NT2/D1 (cell line): ENCODE results near the gene CHN1.
A peak's percentile ranks its signal among the peaks of the same experiment; 100 is the strongest.

ENCODE experiments used
- DNase-seq: peaks from one replicate; pipeline ENCODE4 v3.0.0-alpha.2; 2011; ENCODE audit warnings: low read depth, low spot score
- H3K27me3 ChIP-seq: 2 replicates; pipeline ENCODE4 v1.6.0; 2011; ENCODE audit warnings: mild to moderate bottlenecking; ENCODE audit not compliant: insufficient read length, insufficient read depth
- H3K36me3 ChIP-seq: 2 replicates; pipeline ENCODE4 v1.6.1; 2011; ENCODE audit warnings: mild to moderate bottlenecking, low read length, mixed read lengths; ENCODE audit not compliant: insufficient read depth, insufficient read length
- H3K4me1 ChIP-seq: 2 replicates; pipeline ENCODE4 v1.5.1; 2011; ENCODE audit not compliant: insufficient read depth, insufficient read length
- H3K4me3 ChIP-seq: 2 replicates; pipeline ENCODE4 v1.5.1; 2011; ENCODE audit warnings: low read depth; ENCODE audit not compliant: insufficient read length
- H3K9ac ChIP-seq: 2 replicates; pipeline ENCODE4 v1.6.0; 2011; ENCODE audit warnings: low read depth; ENCODE audit not compliant: insufficient read length
- H3K9me3 ChIP-seq: 2 replicates; pipeline ENCODE4 v1.5.1; 2011; ENCODE audit warnings: mild to moderate bottlenecking, low read length; ENCODE audit not compliant: insufficient read depth
- SUZ12 ChIP-seq: IDR thresholded peaks from 2 replicates; pipeline ENCODE4 v1.6.1; 2011; ENCODE audit not compliant: insufficient read length, insufficient read depth; ENCODE audit errors: extremely low read depth
- YY1 ChIP-seq: IDR thresholded peaks from 2 replicates; pipeline ENCODE4 v1.6.1; 2011; ENCODE audit not compliant: insufficient read length, insufficient read depth
- ZNF274 ChIP-seq: IDR thresholded peaks from 2 replicates; pipeline ENCODE4 v1.6.1; 2011; ENCODE audit warnings: mild to moderate bottlenecking, low read depth, low read length

Gene CHN1

GRCh38 chr2:174750923-174751441 lies 254.2 kb downstream of the CHN1 start:
- Histone ChIP-seq H3K9me3 (no peaks in the 10 kb centered on the region; the same call in 1 of the 2 replicates), H3K9ac (no peak overlapping the region), H3K4me1 (peaks cover 2% of the 10 kb centered on the region), H3K36me3 (no peaks in the 10 kb centered on the region), H3K27me3 (no peaks in the 10 kb centered on the region), H3K4me3 (no peak overlapping the region)
- TF ChIP-seq SUZ12 (no peak), ZNF274 (no peak), YY1 (no peak)
- DNase-seq: no peak

- Histone ChIP-seq H3K27me3 (no peaks in the 10 kb centered on the region), H3K9ac (no peak overlapping the region), H3K4me1 (peaks cover 2% of the 10 kb centered on the region), H3K9me3 (no peaks in the 10 kb centered on the region; the same call in 1 of the 2 replicates), H3K36me3 (no peaks in the 10 kb centered on the region), H3K4me3 (no peak overlapping the region)
- no peak for DNase-seq
- TF ChIP-seq YY1 (no peak), ZNF274 (no peak), SUZ12 (no peak)
These were observed 255.4 kb downstream of the CHN1 start for GRCh38 chr2:174749793-174750192.

GRCh38 chr2:174748948-174749347 lies 256.2 kb downstream of the CHN1 start:
- DNase-seq: peak; percentile 85

More at GRCh38 chr2:174748948-174749347, 256.2 kb downstream of the CHN1 start:
- no peak overlapping the region for H3K4me3 ChIP-seq
- H3K27me3 ChIP-seq: no peaks in the 10 kb centered on the region
- peaks cover 2% of the 10 kb centered on the region for H3K4me1 ChIP-seq
- H3K9me3 ChIP-seq: no peaks in the 10 kb centered on the region; the same call in 1 of the 2 replicates
- no peak overlapping the region for H3K9ac ChIP-seq
- TF ChIP-seq SUZ12: no peak
- no peaks in the 10 kb centered on the region for H3K36me3 ChIP-seq
